Aorta (tissue), 5 donors: Measurements from ENCODE around the gene GRM4. TPM values are rescaled to one million over a fixed set of nuclear protein-coding genes. Genes with fewer than 3 reads are reported as not detected.

Experiments used
- ATAC-seq: fragments of 200-7000 bp; cut with Tn5 transposase; one replicate; pipeline ENCODE4 v1.9.1; 2022; ENCODE audit warnings: moderate library complexity; ENCODE audit not compliant: low FRiP score
- DNase-seq, 2 donors: peaks; one replicate each; pipeline ENCODE4 v3.0.0-alpha.2; 2020
- H3K27ac ChIP-seq, 2 donors: one replicate each; pipeline ENCODE4 v1.5.1; 2013; ENCODE audit warnings: low read length in 2 of 2, mild to moderate bottlenecking in 2 of 2, moderate library complexity in 2 of 2, control low read depth in 1 of 2, inconsistent platforms in 1 of 2, low read depth in 1 of 2
- H3K27me3 ChIP-seq, 2 donors: one replicate each; pipeline ENCODE4 v1.6.1; 2013; ENCODE audit warnings: control low read depth in 1 of 2, low read length in 1 of 2, mild to moderate bottlenecking in 1 of 2, moderate library complexity in 1 of 2; ENCODE audit not compliant: insufficient read depth in 2 of 2, control insufficient read depth in 1 of 2
- H3K36me3 ChIP-seq, 2 donors: one replicate each; pipeline ENCODE4 v1.6.1; 2013; ENCODE audit warnings: control low read depth in 1 of 2, low read length in 1 of 2, mild to moderate bottlenecking in 1 of 2; ENCODE audit not compliant: insufficient read depth in 2 of 2, control insufficient read depth in 1 of 2
- H3K4me1 ChIP-seq, 2 donors: one replicate each; pipeline ENCODE4 v1.6.1; 2013; ENCODE audit warnings: low read length in 2 of 2, control low read depth in 1 of 2, mild to moderate bottlenecking in 1 of 2, moderate library complexity in 1 of 2; ENCODE audit not compliant: insufficient read depth in 2 of 2, control insufficient read depth in 1 of 2
- H3K4me3 ChIP-seq, 2 donors: one replicate each; pipeline ENCODE4 v1.5.1; 2013; ENCODE audit warnings: low read length in 2 of 2, control low read depth in 1 of 2, mild to moderate bottlenecking in 1 of 2
- H3K9me3 ChIP-seq: one replicate; pipeline ENCODE4 v1.6.1; 2013; ENCODE audit warnings: mild to moderate bottlenecking, low read length; ENCODE audit not compliant: control insufficient read depth
- WGBS, 2 donors: extraction: QIAGEN DNeasy Blood & Tissue Kit; methylation state at CpG; one replicate each; pipeline ENCODE4 v1.1.7; 2013; 5-methylcytosine and 5-hydroxymethylcytosine counted together
- intact Hi-C, 2 donors: fragments of 100-400 bp; cut with DNase I; formaldehyde crosslinking; loops; one replicate each; pipeline versions ENCODE4 v1.14.2 to v1.15.0; 2022
- polyA plus RNA-seq, 2 donors: library from polyadenylated mRNA; stranded (reverse); fragments of 200-250 nt; gene quantifications; one replicate each; pipeline ENCODE4 v1.2.3, GENCODE V29; 2013
- total RNA-seq, 2 donors: library from RNA; stranded (reverse); fragmentation: NEBNext Ultra II Directional; extraction: Animal tissue kit (Norgen Biotek cat#: 25700); gene quantifications; one replicate each; pipeline ENCODE4 v1.2.1, GENCODE V29; 2021
- donor health status: healthy with polysubstance abuse.
- donor health status: Bipolar disorder and iron deficiency.
- donor health status: DM: no; HTN: no; CAD: no.
- donor health status: DM: no; HTN: no; CAD: no.
- donor health status: DM: yes; HTN: yes; CAD: no.

Gene GRM4
- total and polyA plus RNA-seq, 4 donors, result not detected

DNA sequence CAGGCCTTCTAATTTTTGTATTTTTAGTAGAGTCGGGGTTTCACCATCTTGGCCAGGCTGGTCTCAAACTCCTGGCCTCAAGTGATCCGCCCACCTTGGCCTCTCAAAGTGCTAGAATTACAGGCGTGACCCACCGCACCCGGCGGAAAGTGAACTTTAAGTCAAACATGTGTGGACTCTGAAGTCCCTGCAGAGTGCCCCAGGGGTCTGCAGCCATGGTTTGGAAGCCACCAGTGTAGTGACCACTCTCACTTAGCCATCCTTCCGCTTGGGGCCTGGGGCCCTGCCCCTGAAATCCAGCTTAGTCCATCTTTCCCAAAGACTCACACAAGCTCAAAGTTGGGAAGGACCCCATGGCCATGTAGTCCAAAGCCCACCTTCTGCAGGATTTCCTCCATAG, 164.5 kb downstream of the GRM4 start:
- no peak for ATAC-seq

DNA sequence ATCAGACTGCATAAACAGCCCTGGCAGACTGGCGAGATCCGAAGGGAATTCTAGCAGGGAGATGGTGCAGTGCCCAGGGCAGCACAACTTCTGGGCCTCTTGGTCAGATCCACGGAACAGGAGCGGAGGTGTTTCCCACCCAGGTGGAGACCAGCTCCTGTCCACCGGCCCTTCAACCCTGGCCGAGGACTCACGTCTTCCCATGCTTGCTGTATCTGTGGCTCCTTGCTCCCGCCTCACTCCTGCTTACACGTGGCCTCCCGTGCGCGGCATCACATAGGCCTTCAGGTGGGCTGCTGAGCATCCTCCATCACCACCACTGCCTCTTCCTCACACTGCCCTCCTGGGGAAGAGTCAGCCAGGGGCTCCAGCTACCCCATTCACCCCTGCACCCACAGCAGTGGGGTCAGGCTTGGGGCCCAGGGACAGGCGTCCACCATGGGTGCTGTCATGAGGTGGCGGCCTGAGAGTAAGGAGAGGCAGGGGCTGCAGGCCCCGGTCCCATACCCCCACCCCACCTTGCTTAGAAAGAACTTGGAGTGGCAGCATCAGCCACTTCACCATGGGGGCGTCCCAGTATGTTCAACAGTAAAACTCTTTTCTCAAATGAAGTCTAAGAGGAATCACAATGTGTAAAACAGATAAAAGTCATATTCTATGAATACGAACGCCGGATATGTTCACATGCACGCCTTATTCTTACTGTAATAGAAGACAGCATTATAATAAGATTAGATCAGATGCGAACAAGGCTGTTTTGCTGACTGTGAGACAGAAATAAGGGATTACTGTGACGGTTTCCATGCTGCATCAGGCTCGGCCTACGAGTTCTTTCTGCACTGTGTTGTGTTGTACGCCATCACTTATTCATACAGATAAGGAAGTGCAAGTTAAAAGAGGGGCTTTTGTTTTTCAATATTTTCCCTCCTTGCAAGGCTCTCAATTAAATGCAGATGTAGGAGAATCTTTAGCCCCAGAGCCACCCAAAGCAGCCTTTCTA, 165.4 kb downstream of the GRM4 start:
- Histone ChIP-seq H3K4me1 (no peaks in the 10 kb centered on the region), H3K27ac (no peak overlapping the region), H3K9me3 (no peaks in the 10 kb centered on the region), H3K36me3 (no peaks in the 10 kb centered on the region), H3K4me3 (no peak overlapping the region), H3K27me3 (no peaks in the 10 kb centered on the region)
- WGBS, 2 donors, result 83% methylated on average over 25 of the region's 25 CpGs
- intact Hi-C loops, result no loop called here
- ATAC-seq (no peak), DNase-seq (no peak)

More for the DNA sequence above, 164.5 kb downstream of the GRM4 start:
- Histone ChIP-seq H3K27ac (no peak overlapping the region), H3K4me3 (no peak overlapping the region), H3K9me3 (no peaks in the 10 kb centered on the region), H3K4me1 (no peaks in the 10 kb centered on the region), H3K27me3 (no peaks in the 10 kb centered on the region), H3K36me3 (no peaks in the 10 kb centered on the region)
- no peak for DNase-seq
- whole genome bisulfite sequencing, 2 donors, result 91 to 95% methylated on average over 7 of the region's 7 CpGs
- intact Hi-C loops, result no loop called here

DNA sequence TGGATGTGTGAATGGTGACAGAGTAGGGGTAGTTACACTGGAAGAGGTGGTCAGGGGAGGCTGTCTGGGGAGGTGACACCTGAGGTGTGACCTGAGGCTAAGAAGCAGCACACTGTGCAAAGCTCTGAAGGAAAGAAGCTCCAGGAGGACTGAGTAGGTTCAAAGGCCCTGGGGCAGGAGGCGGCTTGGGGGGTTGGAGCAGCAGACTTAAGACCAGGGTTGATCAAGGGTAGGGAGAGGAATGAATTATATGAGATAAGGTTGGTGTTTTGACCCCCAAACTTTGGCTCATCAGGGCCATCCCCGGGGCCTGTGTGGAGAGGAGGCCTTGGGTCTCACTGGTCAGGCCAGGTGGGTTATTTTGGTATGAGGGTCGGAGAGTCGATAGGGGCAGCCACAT, 166.1 kb downstream of the GRM4 start:
- no peak overlapping the region for H3K4me3 ChIP-seq
- no peaks in the 10 kb centered on the region for H3K9me3 ChIP-seq
- H3K4me1 ChIP-seq, result no peaks in the 10 kb centered on the region
- no peak overlapping the region for H3K27ac ChIP-seq
- H3K36me3 ChIP-seq, result no peaks in the 10 kb centered on the region
- 68 to 75% methylated on average over 4 of the region's 4 CpGs for WGBS, 2 donors
- DNase-seq (no peak), ATAC-seq (no peak)
- intact Hi-C loops, result no loop called here
- H3K27me3 ChIP-seq, result no peaks in the 10 kb centered on the region

- no peaks in the 10 kb centered on the region for H3K9me3 ChIP-seq
- H3K27ac ChIP-seq, result no peak overlapping the region
- ATAC-seq, result no peak
- peak in 1 of 2 donors; percentile 43 for DNase-seq
- H3K36me3 ChIP-seq, result no peaks in the 10 kb centered on the region
- intact Hi-C loops, result no loop called here
- H3K27me3 ChIP-seq, result no peaks in the 10 kb centered on the region
- H3K4me1 ChIP-seq, result no peaks in the 10 kb centered on the region
- WGBS, 2 donors, result 67 to 76% methylated on average over 16 of the region's 16 CpGs
- no peak overlapping the region for H3K4me3 ChIP-seq
Measured at GRCh38 chr6:33978412-33979150, 167.3 kb downstream of the GRM4 start.

- Histone ChIP-seq H3K36me3 (no peaks in the 10 kb centered on the region), H3K4me3 (no peak overlapping the region), H3K27me3 (no peaks in the 10 kb centered on the region), H3K27ac (no peak overlapping the region), H3K9me3 (peaks cover 1% of the 10 kb centered on the region), H3K4me1 (no peaks in the 10 kb centered on the region)
- DNase-seq, result peak in 1 of 2 donors; percentile 60
- 83 to 87% methylated on average over 15 of the region's 15 CpGs for WGBS, 2 donors
- intact Hi-C loops, result no loop called here
- no peak for ATAC-seq
Measured at GRCh38 chr6:33977606-33978411, 168.1 kb downstream of the GRM4 start.

GRCh38 chr6:33976437-33977360, 169.2 kb downstream of the GRM4 start:
- intact Hi-C loops, result no loop called here
- DNase-seq (peak in 1 of 2 donors; percentile 50), ATAC-seq (no peak)
- H3K27ac ChIP-seq, result no peak overlapping the region
- H3K4me1 ChIP-seq, result no peaks in the 10 kb centered on the region
- no peak overlapping the region for H3K4me3 ChIP-seq
- no peaks in the 10 kb centered on the region for H3K27me3 ChIP-seq
- 72 to 81% methylated on average over 9 of the region's 9 CpGs for WGBS, 2 donors
- H3K9me3 ChIP-seq, result peaks cover 3% of the 10 kb centered on the region
- no peaks in the 10 kb centered on the region for H3K36me3 ChIP-seq

DNA sequence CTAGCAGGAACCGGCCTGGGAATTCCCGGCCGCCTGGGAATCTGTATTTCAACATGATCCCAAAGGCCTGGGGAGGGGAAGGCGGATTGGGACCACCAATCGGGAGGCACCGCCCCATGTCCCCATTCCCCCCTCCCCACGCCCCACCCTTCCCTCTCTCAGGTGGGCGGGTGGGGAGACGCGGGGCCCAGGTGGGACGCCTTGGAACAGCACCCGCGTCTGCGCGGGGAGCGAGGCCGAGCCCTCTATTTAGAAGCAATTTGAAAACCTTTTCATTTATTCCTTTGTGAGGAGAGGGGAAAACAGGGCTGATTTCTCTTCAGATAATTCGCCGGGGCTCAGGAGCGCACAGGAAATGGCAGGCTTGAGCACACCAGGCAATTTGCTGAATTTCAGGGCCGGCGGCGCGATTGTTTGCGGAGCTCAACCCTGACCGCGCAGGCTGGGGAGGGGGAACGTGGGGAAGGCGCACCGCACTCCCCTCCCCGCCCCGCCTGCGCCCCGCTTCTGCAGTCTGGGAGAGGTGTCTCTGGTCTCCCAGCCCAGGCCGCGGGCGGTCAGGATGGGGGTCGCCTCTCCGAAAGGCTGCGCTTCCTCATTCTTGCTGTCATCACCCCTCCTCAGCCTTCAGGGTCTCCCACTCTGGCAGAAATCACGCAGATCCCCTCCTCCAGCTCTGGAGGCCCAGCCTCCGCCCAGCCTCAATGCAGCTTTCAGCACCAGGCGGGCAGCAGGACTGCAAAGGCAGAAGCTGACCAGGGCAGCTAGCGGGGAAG, 170.0 kb downstream of the GRM4 start:
- peaks cover 3% of the 10 kb centered on the region for H3K9me3 ChIP-seq
- no peaks in the 10 kb centered on the region for H3K4me1 ChIP-seq
- H3K27me3 ChIP-seq, result no peaks in the 10 kb centered on the region
- ATAC-seq (no peak), DNase-seq (peak in 1 of 2 donors; percentile 67)
- intact Hi-C loops, result no loop called here
- no peak overlapping the region for H3K4me3 ChIP-seq
- 8% methylated on average over 39 to 44 of the region's 44 CpGs for WGBS, 2 donors
- H3K27ac ChIP-seq, result no peak overlapping the region
- H3K36me3 ChIP-seq, result no peaks in the 10 kb centered on the region
